Measurements from ENCODE around the gene NCOA3. TPM values are rescaled to one million over a fixed set of nuclear protein-coding genes. Genes with fewer than 3 reads are reported as not detected.

Gene NCOA3
- polyA plus RNA-seq, 1 of the 3 experiments (the other 2 are of a cell fraction), result 5.8 TPM

- CTCF ChIA-PET, result interaction anchor here (0.9 to 2.7 kb wide), 4 partner anchors 10 to 247 kb away, joined by 3 to 20 read pairs (median 9); no protein-coding TSS in a partner anchor
- Histone ChIP-seq H3K4me2 (no peak overlapping the region), H3K79me2 (ENCODE audit: insufficient read depth) (no peaks in the 10 kb centered on the region), H3K9me3 (no peaks in the 10 kb centered on the region), H3K27me3 (ENCODE audit: insufficient read depth) (no peaks in the 10 kb centered on the region), H3K27ac (ENCODE audit: low read depth in 2 of 2, low read length in 1 of 2) (no peak overlapping the region), H3K9ac (no peak overlapping the region), H2AFZ (ENCODE audit: low read depth) (no peak overlapping the region; the same call in 1 of the 2 replicates), H4K20me1 (ENCODE audit: insufficient read depth) (no peaks in the 10 kb centered on the region), H3K4me3 (ENCODE audit: low read depth in 2 of 2, low read length in 1 of 2) (no peak overlapping the region), H3K4me1 (ENCODE audit: control insufficient read depth in 1 of 2, insufficient read depth in 2 of 2, low read depth in 1 of 2, low read length in 1 of 2) (no peaks in the 10 kb centered on the region; a peak in 1 of 4 replicates), H3F3A (replicated peaks; ENCODE audit: insufficient read depth) (no peaks in the 10 kb centered on the region), H3K36me3 (replicated peaks in 1 of 2; ENCODE audit: control insufficient read depth in 1 of 2, insufficient read depth in 2 of 2, low read length in 1 of 2) (peaks cover 32 to 44% of the 10 kb centered on the region in 2 experiments), H3K9me2 (no peaks in the 10 kb centered on the region)
- POLR2A ChIA-PET, result no interaction called here
- TF ChIP-seq MEF2A (IDR thresholded peaks at IDR 0.05; ENCODE audit: borderline replicate concordance, low read depth), result no peak
- DNase-seq, result no peak
Measured at GRCh38 chr20:47631078-47631477, 129.4 kb downstream of the NCOA3 start.

- Histone ChIP-seq H3K27me3 (ENCODE audit: insufficient read depth) (no peaks in the 10 kb centered on the region), H3K79me2 (ENCODE audit: insufficient read depth) (no peaks in the 10 kb centered on the region), H3K4me3 (ENCODE audit: low read depth in 2 of 2, low read length in 1 of 2) (no peak overlapping the region), H3K9ac (no peak overlapping the region), H3K4me2 (no peak overlapping the region), H4K20me1 (ENCODE audit: insufficient read depth) (no peaks in the 10 kb centered on the region), H3K9me2 (no peaks in the 10 kb centered on the region), H3K4me1 (ENCODE audit: control insufficient read depth in 1 of 2, insufficient read depth in 2 of 2, low read depth in 1 of 2, low read length in 1 of 2) (no peaks in the 10 kb centered on the region), H3F3A (replicated peaks; ENCODE audit: insufficient read depth) (peaks cover 2% of the 10 kb centered on the region), H2AFZ (ENCODE audit: low read depth) (no peak overlapping the region), H3K9me3 (no peaks in the 10 kb centered on the region), H3K27ac (ENCODE audit: low read depth in 2 of 2, low read length in 1 of 2) (no peak overlapping the region), H3K36me3 (replicated peaks in 1 of 2; ENCODE audit: control insufficient read depth in 1 of 2, insufficient read depth in 2 of 2, low read length in 1 of 2) (peaks cover 34 to 57% of the 10 kb centered on the region in 2 experiments)
- TF ChIP-seq FOXJ3 (CRISPR knock-in tag; IDR thresholded peaks at IDR 0.05), result no peak
- no peak for TF ChIP-seq GATA2 (CRISPR knock-in tag; IDR thresholded peaks at IDR 0.05)
- no peak for TF ChIP-seq SMC3 (IDR thresholded peaks at IDR 0.05; ENCODE audit: low read depth, low read length)
- no peak for TF ChIP-seq NFIC (IDR thresholded peaks at IDR 0.05; ENCODE audit: borderline replicate concordance)
- TF ChIP-seq PBX3 (IDR thresholded peaks at IDR 0.05), result no peak
- TF ChIP-seq TCF12 (IDR thresholded peaks at IDR 0.05), result no peak
- TF ChIP-seq NRF1 (IDR thresholded peaks at IDR 0.05; ENCODE audit: low read depth, low read length), result no peak
- TF ChIP-seq CHD2 (IDR thresholded peaks at IDR 0.05; ENCODE audit: low read length, partially characterized antibody), result no peak
- TF ChIP-seq GABPA (IDR thresholded peaks at IDR 0.05; ENCODE audit: low read depth), result no peak
- TF ChIP-seq TEAD4 (IDR thresholded peaks at IDR 0.05; ENCODE audit: borderline replicate concordance, insufficient read depth), result no peak
- no peak for TF ChIP-seq RAD21 (IDR thresholded peaks at IDR 0.05; ENCODE audit: low read length)
- TF ChIP-seq JUND (IDR thresholded peaks at IDR 0.05), result no peak
- TF ChIP-seq TAF1 (IDR thresholded peaks at IDR 0.05; ENCODE audit: borderline replicate concordance, low read depth, low read length), result no peak
- TF ChIP-seq FOXM1 (IDR thresholded peaks at IDR 0.05; ENCODE audit: low read depth), result no peak
- no peak for TF ChIP-seq REST (IDR thresholded peaks at IDR 0.05; ENCODE audit: low read depth, low read length)
- TF ChIP-seq, protein P1, sequence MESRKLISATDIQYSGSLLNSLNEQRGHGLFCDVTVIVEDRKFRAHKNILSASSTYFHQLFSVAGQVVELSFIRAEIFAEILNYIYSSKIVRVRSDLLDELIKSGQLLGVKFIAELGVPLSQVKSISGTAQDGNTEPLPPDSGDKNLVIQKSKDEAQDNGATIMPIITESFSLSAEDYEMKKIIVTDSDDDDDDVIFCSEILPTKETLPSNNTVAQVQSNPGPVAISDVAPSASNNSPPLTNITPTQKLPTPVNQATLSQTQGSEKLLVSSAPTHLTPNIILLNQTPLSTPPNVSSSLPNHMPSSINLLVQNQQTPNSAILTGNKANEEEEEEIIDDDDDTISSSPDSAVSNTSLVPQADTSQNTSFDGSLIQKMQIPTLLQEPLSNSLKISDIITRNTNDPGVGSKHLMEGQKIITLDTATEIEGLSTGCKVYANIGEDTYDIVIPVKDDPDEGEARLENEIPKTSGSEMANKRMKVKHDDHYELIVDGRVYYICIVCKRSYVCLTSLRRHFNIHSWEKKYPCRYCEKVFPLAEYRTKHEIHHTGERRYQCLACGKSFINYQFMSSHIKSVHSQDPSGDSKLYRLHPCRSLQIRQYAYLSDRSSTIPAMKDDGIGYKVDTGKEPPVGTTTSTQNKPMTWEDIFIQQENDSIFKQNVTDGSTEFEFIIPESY (IDR thresholded peaks at IDR 0.05; ENCODE audit: borderline replicate concordance, low read depth), result no peak
- no peak for TF ChIP-seq RFX5 (IDR thresholded peaks at IDR 0.05; ENCODE audit: low read length)
- TF ChIP-seq MAX (IDR thresholded peaks at IDR 0.05; ENCODE audit: low read depth), result no peak
- TF ChIP-seq MXI1 (IDR thresholded peaks at IDR 0.05; ENCODE audit: low read depth, low read length), result no peak
- TF ChIP-seq, protein P2, sequence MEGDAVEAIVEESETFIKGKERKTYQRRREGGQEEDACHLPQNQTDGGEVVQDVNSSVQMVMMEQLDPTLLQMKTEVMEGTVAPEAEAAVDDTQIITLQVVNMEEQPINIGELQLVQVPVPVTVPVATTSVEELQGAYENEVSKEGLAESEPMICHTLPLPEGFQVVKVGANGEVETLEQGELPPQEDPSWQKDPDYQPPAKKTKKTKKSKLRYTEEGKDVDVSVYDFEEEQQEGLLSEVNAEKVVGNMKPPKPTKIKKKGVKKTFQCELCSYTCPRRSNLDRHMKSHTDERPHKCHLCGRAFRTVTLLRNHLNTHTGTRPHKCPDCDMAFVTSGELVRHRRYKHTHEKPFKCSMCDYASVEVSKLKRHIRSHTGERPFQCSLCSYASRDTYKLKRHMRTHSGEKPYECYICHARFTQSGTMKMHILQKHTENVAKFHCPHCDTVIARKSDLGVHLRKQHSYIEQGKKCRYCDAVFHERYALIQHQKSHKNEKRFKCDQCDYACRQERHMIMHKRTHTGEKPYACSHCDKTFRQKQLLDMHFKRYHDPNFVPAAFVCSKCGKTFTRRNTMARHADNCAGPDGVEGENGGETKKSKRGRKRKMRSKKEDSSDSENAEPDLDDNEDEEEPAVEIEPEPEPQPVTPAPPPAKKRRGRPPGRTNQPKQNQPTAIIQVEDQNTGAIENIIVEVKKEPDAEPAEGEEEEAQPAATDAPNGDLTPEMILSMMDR (IDR thresholded peaks at IDR 0.05), result no peak
- POLR2A ChIA-PET, result no interaction called here
- 95% methylated on average over 3 of the region's 4 CpGs for WGBS (ENCODE audit: low lambda C conversion rate)
- no peak for DNase-seq
- CTCF ChIA-PET, result interaction anchor here (1.0 to 2.3 kb wide), 6 partner anchors 12 to 985 kb away, joined by 3 to 7 read pairs (median 6); no protein-coding TSS in a partner anchor
Measured at GRCh38 chr20:47635256-47635655, 133.6 kb downstream of the NCOA3 start.

All from SK-N-SH (cell line).